AG09309 (cell line): ENCODE measurements around the gene USP43.

ENCODE experiments used
- DNase-seq: peaks from one replicate; pipeline ENCODE4 v3.0.0-alpha.2; 2010; ENCODE audit warnings: low read depth
- H3K4me3 ChIP-seq: 2 replicates; pipeline ENCODE4 v1.5.1; 2011; ENCODE audit warnings: mild to moderate bottlenecking, low read depth, low read length, moderate library complexity; ENCODE audit not compliant: control insufficient read depth
- TF ChIP-seq, protein P1 (sequence below): IDR thresholded peaks from 2 replicates; pipeline ENCODE4 v1.5.1; 2011; ENCODE audit warnings: mild to moderate bottlenecking, low read depth, low read length, inconsistent platforms; ENCODE audit not compliant: insufficient read depth, control insufficient read depth; ENCODE audit errors: missing control alignments

USP43 gene

GRCh38 chr17:9643611-9644010 lies 1.7 kb upstream of the USP43 start:
- no peak overlapping the region for H3K4me3 ChIP-seq
- TF ChIP-seq, protein P1, sequence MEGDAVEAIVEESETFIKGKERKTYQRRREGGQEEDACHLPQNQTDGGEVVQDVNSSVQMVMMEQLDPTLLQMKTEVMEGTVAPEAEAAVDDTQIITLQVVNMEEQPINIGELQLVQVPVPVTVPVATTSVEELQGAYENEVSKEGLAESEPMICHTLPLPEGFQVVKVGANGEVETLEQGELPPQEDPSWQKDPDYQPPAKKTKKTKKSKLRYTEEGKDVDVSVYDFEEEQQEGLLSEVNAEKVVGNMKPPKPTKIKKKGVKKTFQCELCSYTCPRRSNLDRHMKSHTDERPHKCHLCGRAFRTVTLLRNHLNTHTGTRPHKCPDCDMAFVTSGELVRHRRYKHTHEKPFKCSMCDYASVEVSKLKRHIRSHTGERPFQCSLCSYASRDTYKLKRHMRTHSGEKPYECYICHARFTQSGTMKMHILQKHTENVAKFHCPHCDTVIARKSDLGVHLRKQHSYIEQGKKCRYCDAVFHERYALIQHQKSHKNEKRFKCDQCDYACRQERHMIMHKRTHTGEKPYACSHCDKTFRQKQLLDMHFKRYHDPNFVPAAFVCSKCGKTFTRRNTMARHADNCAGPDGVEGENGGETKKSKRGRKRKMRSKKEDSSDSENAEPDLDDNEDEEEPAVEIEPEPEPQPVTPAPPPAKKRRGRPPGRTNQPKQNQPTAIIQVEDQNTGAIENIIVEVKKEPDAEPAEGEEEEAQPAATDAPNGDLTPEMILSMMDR, result no peak
- DNase-seq, result no peak

- TF ChIP-seq, protein P1, result no peak
- no peak for DNase-seq
- H3K4me3 ChIP-seq, result no peak overlapping the region
These were observed 681 bp downstream of the USP43 start for GRCh38 chr17:9645851-9646545.

GRCh38 chr17:9646546-9646885 lies 1.2 kb downstream of the USP43 start:
- TF ChIP-seq, protein P1, result no peak
- no peak overlapping the region for H3K4me3 ChIP-seq
- DNase-seq, result no peak

DNA sequence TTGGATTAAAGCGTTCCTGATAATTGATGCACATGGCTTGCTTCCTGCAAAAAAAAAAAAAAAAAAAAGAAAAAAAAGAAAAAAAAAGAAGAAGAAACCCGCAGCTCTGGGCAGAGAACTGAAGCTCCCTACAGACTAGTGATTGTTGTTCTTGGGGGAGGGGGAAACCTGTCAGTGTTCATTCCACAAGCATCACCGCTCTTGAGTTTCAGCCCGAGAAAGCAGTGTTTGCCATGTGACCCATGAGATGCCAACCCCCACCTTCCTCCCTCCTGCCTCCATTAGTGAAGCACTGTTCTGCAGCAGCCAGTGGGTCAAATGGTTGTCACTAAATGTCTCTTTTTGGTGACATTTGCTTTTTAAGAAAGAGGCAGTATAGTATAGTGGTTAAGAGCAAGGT lies 1.7 kb downstream of the USP43 start:
- no peak overlapping the region for H3K4me3 ChIP-seq
- TF ChIP-seq, protein P1, result no peak
- DNase-seq, result no peak

- TF ChIP-seq, protein P1, result no peak
- H3K4me3 ChIP-seq, result no peak overlapping the region
- no peak for DNase-seq
These were observed 3.3 kb downstream of the USP43 start for GRCh38 chr17:9648521-9649110.

GRCh38 chr17:9658593-9659211 lies 13.4 kb downstream of the USP43 start:
- no peak for DNase-seq
- TF ChIP-seq, protein P1, result no peak
- H3K4me3 ChIP-seq, result no peak overlapping the region
